Coronary artery (tissue), 2 donors: ENCODE data around the gene SLC19A1.

Source experiments
- DNase-seq: peaks from one replicate; pipeline ENCODE4 v3.0.0-alpha.2; 2017; ENCODE audit warnings: low spot score
- H3K27ac ChIP-seq, 2 donors: fragments of 200-600 bp; sonication (generic); one replicate each; pipeline ENCODE4 v1.5.1; 2016 to 2019
- H3K4me3 ChIP-seq: fragments of 200-600 bp; sonication (generic); 2 replicates; pipeline ENCODE4 v1.5.1; 2016; ENCODE audit warnings: mild to moderate bottlenecking, moderate library complexity
- TF ChIP-seq, protein P1 (sequence below): fragments of 200-600 bp; sonication (generic); IDR thresholded peaks from one replicate; pipeline ENCODE4 v1.5.1; 2019; ENCODE audit warnings: antibody characterized with exemption

Gene SLC19A1

DNA sequence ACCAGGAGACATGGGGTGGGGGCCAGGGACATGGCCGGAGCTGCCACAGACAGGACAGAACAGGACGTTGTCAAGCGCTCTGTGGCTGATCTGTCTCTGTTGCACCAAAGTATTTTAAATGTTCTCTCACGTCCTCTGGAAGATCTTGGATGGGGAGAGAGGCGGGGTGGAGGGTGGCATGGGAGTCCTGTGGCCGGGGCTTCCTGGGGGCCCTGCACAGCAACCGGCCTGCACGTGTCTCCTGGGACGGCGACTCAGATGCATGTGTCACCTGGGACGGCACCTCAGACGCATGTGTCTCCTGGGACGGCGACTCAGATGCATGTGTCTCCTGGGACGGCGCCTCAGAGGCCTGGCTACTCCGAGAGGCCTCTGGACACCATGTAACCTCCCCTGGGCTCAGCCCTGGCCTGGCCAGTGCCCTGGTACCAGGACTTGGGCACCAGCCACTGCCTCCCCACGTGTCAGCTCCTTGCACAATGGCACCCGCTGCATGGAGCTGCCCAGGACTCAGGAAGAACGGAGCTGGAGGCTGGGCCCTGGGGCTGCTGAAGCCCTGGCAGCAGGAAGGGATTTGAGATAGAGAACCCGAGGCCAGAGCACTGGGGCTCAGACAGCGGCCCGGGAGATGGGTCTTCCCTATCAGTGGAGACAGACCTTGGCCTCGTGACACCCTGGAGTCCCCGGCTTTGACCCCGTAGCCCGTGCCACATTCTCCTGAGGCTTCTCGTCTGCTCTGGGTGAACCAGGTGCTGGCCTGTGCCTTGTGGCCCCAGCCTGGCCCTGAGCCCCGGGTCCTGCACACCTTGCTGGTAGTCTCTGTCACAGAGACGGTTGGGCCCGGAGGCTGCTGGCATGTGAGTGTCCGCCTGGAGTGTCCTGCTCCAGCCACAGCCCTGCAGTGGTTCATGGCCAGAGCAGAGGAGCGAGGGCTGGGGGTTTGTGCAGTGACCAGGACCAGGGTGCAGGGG lies 14.7 kb upstream of the SLC19A1 start:
- H3K4me3 ChIP-seq: no peak overlapping the region
- TF ChIP-seq, protein P1, sequence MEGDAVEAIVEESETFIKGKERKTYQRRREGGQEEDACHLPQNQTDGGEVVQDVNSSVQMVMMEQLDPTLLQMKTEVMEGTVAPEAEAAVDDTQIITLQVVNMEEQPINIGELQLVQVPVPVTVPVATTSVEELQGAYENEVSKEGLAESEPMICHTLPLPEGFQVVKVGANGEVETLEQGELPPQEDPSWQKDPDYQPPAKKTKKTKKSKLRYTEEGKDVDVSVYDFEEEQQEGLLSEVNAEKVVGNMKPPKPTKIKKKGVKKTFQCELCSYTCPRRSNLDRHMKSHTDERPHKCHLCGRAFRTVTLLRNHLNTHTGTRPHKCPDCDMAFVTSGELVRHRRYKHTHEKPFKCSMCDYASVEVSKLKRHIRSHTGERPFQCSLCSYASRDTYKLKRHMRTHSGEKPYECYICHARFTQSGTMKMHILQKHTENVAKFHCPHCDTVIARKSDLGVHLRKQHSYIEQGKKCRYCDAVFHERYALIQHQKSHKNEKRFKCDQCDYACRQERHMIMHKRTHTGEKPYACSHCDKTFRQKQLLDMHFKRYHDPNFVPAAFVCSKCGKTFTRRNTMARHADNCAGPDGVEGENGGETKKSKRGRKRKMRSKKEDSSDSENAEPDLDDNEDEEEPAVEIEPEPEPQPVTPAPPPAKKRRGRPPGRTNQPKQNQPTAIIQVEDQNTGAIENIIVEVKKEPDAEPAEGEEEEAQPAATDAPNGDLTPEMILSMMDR: no peak
- no peak for DNase-seq
- no peak overlapping the region for H3K27ac ChIP-seq

DNA sequence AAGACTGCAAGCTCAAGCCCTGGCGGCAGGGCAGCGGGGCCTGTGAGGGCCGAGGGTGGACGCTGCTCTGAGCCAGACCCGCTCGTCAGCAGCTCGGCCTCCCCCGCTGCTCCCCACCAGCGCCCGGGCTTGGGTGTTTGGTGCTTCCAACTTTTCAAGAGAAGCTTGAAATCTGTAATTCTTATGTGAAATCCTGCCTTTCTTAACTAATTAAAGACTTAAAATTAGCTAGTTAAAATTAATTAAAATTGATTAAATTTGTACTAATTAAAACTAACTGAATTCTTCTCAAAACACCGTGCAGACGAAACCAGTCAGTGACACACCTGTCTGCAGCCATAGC lies 14.0 kb upstream of the SLC19A1 start:
- no peak for DNase-seq
- Histone ChIP-seq H3K27ac (peak overlapping the region; percentile 70 to 79), H3K4me3 (peak overlapping the region; percentile 71)
- TF ChIP-seq, protein P1: peak; percentile 2

DNA sequence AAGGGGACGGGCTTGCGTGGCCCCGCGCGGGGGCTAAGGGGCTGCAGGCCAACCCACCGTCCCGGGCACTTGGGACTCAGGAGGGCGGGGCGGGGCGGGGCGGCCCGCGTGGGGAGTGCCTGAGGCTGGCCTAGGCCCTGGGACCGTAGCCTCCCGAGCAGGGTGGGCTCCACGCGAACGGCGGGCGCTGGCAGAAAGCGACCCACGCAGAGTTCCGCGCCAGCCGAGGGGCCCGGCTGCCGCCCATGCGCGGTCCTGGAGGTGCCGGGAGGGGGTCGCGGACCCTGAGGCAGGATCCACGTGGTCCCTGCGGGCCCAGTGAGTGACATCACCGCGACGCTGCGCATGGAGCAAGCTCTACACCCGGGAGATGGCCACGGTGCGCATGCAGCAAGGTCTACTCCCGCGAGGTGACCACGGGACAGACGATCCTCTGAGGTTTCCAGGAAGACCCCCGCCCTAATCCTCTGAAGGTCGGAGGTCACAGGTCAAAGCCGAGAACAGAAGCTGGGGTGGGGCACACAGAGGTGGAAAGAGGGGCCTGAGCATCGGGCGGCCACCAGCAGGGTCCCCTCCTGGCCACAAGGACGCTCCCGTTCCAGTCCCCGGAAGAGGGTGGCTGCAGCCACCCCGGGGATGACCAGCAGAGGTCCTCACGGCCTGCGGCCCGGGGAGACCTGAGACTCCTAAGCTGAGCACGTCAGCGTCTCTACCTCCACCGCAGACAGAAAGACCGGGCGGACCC lies 13.5 kb upstream of the SLC19A1 start:
- TF ChIP-seq, protein P1: peak; percentile 21
- peak; percentile 89 for DNase-seq
- H3K4me3 ChIP-seq: peak overlapping the region; percentile 71
- H3K27ac ChIP-seq: peak overlapping the region; percentile 70 to 79

DNA sequence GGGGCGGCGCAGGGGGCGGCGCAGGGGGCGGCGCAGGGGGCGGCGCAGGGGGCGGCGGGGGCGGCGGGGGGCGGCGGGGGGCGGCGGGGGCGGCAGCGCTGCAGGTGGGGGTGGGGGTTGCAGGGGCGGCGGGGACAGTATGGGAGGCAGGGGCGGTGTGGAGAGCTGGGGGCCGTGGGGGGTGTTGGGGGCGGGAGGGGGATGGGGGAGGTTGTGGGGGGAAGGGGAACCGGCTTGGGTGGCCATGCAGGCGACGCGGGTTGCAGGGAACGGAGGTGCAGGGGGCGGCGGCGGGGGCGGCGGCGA lies 13.0 kb upstream of the SLC19A1 start:
- Histone ChIP-seq H3K27ac (peak overlapping the region; percentile 70 to 79), H3K4me3 (peak overlapping the region; percentile 71)
- no peak for DNase-seq
- TF ChIP-seq, protein P1: no peak

DNA sequence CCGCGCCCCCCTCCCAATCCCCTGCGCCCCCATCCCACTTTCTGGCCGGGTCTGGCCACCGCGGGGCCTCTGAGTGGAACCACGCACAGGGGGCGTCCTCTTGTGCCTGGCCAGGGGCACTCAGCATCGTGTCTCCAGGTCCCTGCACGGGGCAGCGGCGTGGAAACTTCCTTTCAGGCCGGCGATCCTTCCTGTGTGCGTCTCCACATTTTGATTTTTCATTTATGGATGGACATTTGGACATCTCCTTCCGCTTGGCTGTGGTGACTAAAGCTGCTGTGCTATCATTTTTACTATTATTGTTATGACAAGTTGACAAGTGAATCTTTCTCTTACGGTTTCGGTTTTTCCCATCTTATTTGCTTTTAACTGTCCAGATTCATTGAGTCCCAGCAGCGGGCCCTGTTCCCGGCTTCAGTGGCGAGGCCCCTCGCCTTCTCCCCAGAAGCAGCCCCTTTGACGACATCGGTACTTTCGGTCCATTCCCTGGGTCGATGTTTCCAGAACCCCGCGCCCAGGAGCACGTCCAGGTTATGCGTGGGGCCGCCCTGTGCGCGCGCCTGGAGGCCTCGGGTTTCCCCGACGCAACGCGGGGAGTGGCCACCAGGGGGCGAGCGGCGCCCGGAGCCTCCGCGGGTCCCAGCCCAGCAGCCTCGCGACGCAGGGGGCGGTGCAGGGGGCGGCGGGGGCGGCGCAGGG lies 12.4 kb upstream of the SLC19A1 start:
- TF ChIP-seq, protein P1: peak; percentile 71
- H3K27ac ChIP-seq: peak overlapping the region; percentile 37 to 70
- no peak for DNase-seq
- H3K4me3 ChIP-seq: peak overlapping the region; percentile 72

DNA sequence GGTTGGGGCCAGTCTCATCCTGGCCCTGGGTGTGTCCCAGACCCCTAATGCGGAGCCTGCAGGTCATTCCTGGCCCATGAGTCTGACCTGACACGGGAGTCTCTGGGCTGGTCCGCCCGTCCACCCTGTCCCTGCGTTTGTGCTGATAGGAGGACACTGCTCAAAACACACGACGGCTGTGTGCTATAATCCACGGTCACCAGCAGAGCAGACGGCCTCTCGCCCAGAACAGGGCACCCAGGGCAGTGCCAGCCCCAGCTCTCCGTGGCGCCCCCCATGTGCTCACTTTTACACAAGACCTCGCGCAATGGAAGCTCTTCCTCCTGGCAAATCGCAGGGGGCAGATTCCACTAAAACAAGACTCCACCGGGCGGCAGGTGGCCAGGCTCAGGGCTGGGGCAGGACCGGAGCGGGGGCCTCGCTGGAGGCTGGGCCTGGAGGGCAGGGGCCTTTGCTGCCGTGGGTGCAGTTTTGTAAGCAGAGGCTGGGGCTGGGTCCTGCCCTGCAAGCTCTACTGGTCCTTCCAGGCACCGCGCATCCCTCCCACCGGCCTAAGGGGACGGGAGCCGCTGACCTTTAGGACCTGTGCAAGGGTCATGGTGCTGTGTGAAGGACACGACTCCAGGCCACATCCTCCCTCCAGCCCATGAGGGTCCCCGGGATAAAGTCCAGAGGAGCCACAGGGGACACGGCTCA lies 10.6 kb upstream of the SLC19A1 start:
- Histone ChIP-seq H3K27ac (no peak overlapping the region), H3K4me3 (no peak overlapping the region)
- DNase-seq: no peak
- TF ChIP-seq, protein P1: no peak
